ENCODE results near the gene UBAP2L. TPM values are rescaled to one million over a fixed set of nuclear protein-coding genes. Genes with fewer than 3 reads are reported as not detected.
A peak's percentile ranks its signal among the peaks of the same experiment; 100 is the strongest.

The UBAP2L gene
- total and polyA plus RNA-seq, 9 of the 15 experiments (the other 6 are each of a cell fraction or from before 2014, with no cell fraction given): 75.0 to 245 (median 119) TPM

- peak in 1 of 2 experiments; percentile 75; a peak in 1 of 4 replicates for TF ChIP-seq ETV6 (IDR thresholded peaks at IDR 0.05; ENCODE audit: borderline replicate concordance in 1 of 2, low read depth in 2 of 2, low read length in 1 of 2)
- no peak for TF ChIP-seq ETV6 (CRISPR knock-in tag; IDR thresholded peaks at IDR 0.05; ENCODE audit: borderline replicate concordance)
- no peak for TF ChIP-seq HIVEP1 (CRISPR knock-in tag; IDR thresholded peaks at IDR 0.05)
- no peak for TF ChIP-seq ZNF766 (CRISPR knock-in tag; conservative IDR thresholded peaks at IDR 0.05)
- no peak for TF ChIP-seq GTF2A2 (tag; IDR thresholded peaks at IDR 0.05)
- TF ChIP-seq SLC30A9 (CRISPR knock-in tag; IDR thresholded peaks at IDR 0.05): no peak
- no peak for TF ChIP-seq SMAD2 (IDR thresholded peaks at IDR 0.05; ENCODE audit: low read depth, low read length)
- no peak for TF ChIP-seq ZNF239 (CRISPR knock-in tag; IDR thresholded peaks at IDR 0.05)
- no peak for TF ChIP-seq NR1H2 (CRISPR knock-in tag; IDR thresholded peaks at IDR 0.05)
- TF ChIP-seq LEF1 (IDR thresholded peaks at IDR 0.05): peak; percentile 81; the same call in 1 of the 2 replicates
- TF ChIP-seq ZZZ3 (IDR thresholded peaks at IDR 0.05): no peak
- no peak for TF ChIP-seq TGIF2 (CRISPR knock-in tag; IDR thresholded peaks at IDR 0.05)
- TF ChIP-seq NELFE (IDR thresholded peaks at IDR 0.05; ENCODE audit: insufficient read depth, insufficient read length): no peak
- no peak for TF ChIP-seq ZNF512 (tag; IDR thresholded peaks at IDR 0.05)
- peak; percentile 59 for TF ChIP-seq SIN3B (IDR thresholded peaks at IDR 0.05; ENCODE audit: low read depth)
- TF ChIP-seq ESRRA (IDR thresholded peaks at IDR 0.05; ENCODE audit: borderline replicate concordance, low read depth): peak; percentile 51; the same call in 1 of the 2 replicates
- TF ChIP-seq MBD2 (IDR thresholded peaks at IDR 0.05; ENCODE audit: borderline replicate concordance, low read depth): no peak
- no peak for TF ChIP-seq SREBF2 (CRISPR knock-in tag; IDR thresholded peaks at IDR 0.05)
- TF ChIP-seq ZNF318 (IDR thresholded peaks at IDR 0.05; ENCODE audit: borderline replicate concordance in 1 of 2, low read depth in 1 of 2): no peak
- no peak for TF ChIP-seq ZNF24 (IDR thresholded peaks at IDR 0.05)
These were observed at the start of gene UBAP2L (continued) for GRCh38 chr1:154220071-154220969.
